ENCODE data around the gene HDAC3. TPM values are rescaled to one million over a fixed set of nuclear protein-coding genes. Genes with fewer than 3 reads are reported as not detected.
"Not testable (repeated sequence)": the region's sequence is repeated elsewhere in the genome, so short reads cannot be mapped to it uniquely, and the experiment has no call there.

HDAC3 gene
- polyA plus RNA-seq, 1 experiment, result 97.8 TPM

- CTCF ChIA-PET, result interaction anchor here (0.8 to 13.1 kb wide), 6 partner anchors 8 to 25 kb away, joined by 3 to 270 read pairs (median 8); partner anchors contain the start of gene RELL2
- POLR2A ChIA-PET, result no interaction called here
Measured at GRCh38 chr5:141615991-141616720, 20.5 kb downstream of the HDAC3 start.

GRCh38 chr5:141613344-141613743 lies 23.3 kb downstream of the HDAC3 start:
- Histone ChIP-seq H3K4me3 (ENCODE audit: low read depth, low read length) (no peak overlapping the region), H3K27me3 (ENCODE audit: control insufficient read depth, insufficient read depth, low read length) (no peaks in the 10 kb centered on the region), H3K36me3 (ENCODE audit: control insufficient read depth, insufficient read depth, low read length) (no peaks in the 10 kb centered on the region)
- TF ChIP-seq CTCF (IDR thresholded peaks at IDR 0.05; ENCODE audit: insufficient read depth, low read depth, low read length), result no peak
- CTCF ChIA-PET, result interaction anchor here (1.5 to 13.1 kb wide), 2 partner anchors 9 to 23 kb away, joined by 4 to 270 read pairs; no protein-coding TSS in a partner anchor
- POLR2A ChIA-PET, result no interaction called here
- DNase-seq (ENCODE audit: low read depth), result no peak

More at GRCh38 chr5:141615991-141616720, 20.5 kb downstream of the HDAC3 start:
- H3K36me3 ChIP-seq (ENCODE audit: control insufficient read depth, insufficient read depth, low read length), result peaks cover 4% of the 10 kb centered on the region; the same call in 1 of the 2 replicates
- H3K4me3 ChIP-seq (ENCODE audit: low read depth, low read length), result no peak overlapping the region
- TF ChIP-seq CTCF (IDR thresholded peaks at IDR 0.05; ENCODE audit: insufficient read depth, low read depth, low read length), result no peak
- H3K27me3 ChIP-seq (ENCODE audit: control insufficient read depth, insufficient read depth, low read length), result no peaks in the 10 kb centered on the region
- no peak for DNase-seq (ENCODE audit: low read depth)

GRCh38 chr5:141611289-141611688 lies 25.4 kb downstream of the HDAC3 start:
- CTCF ChIA-PET, result no interaction called here
- no peaks in the 10 kb centered on the region for H3K36me3 ChIP-seq (ENCODE audit: control insufficient read depth, insufficient read depth, low read length)
- no peak for TF ChIP-seq CTCF (IDR thresholded peaks at IDR 0.05; ENCODE audit: insufficient read depth, low read depth, low read length)
- H3K27me3 ChIP-seq (ENCODE audit: control insufficient read depth, insufficient read depth, low read length), result no peaks in the 10 kb centered on the region
- POLR2A ChIA-PET, result no interaction called here
- no peak for DNase-seq (ENCODE audit: low read depth)
- no peak overlapping the region for H3K4me3 ChIP-seq (ENCODE audit: low read depth, low read length)

- ChIA-PET POLR2A (interaction anchor here (0.8 kb wide), 1 partner anchor 82 kb away, joined by 5 read pairs; no protein-coding TSS in a partner anchor), CTCF (interaction anchor here (1.6 to 3.5 kb wide), 2 partner anchors 9 to 18 kb away, joined by 7 to 24 read pairs; partner anchors contain the start of gene DIAPH1)
- not testable (repeated sequence) for H3K4me3 ChIP-seq (ENCODE audit: low read depth, low read length); H3K27me3 ChIP-seq (ENCODE audit: control insufficient read depth, insufficient read depth, low read length); DNase-seq (ENCODE audit: low read depth); H3K36me3 ChIP-seq (ENCODE audit: control insufficient read depth, insufficient read depth, low read length)
Measured at GRCh38 chr5:141609921-141610320, 26.7 kb downstream of the HDAC3 start.

- H3K36me3 ChIP-seq (ENCODE audit: control insufficient read depth, insufficient read depth, low read length), result no peaks in the 10 kb centered on the region
- no peak for DNase-seq (ENCODE audit: low read depth)
- no peaks in the 10 kb centered on the region for H3K27me3 ChIP-seq (ENCODE audit: control insufficient read depth, insufficient read depth, low read length)
- CTCF ChIA-PET, result interaction anchor here (1.6 to 3.5 kb wide), 3 partner anchors 8 to 17 kb away, joined by 7 to 24 read pairs (median 11); partner anchors contain the start of gene DIAPH1
- TF ChIP-seq CTCF (IDR thresholded peaks at IDR 0.05; ENCODE audit: insufficient read depth, low read depth, low read length), result no peak
- no peak overlapping the region for H3K4me3 ChIP-seq (ENCODE audit: low read depth, low read length)
- POLR2A ChIA-PET, result no interaction called here
Measured at GRCh38 chr5:141609044-141609443, 27.6 kb downstream of the HDAC3 start.

Measured in BJ (cell line).